ENCODE results near the gene SLC11A2. TPM values are rescaled to one million over a fixed set of nuclear protein-coding genes. Genes with fewer than 3 reads are reported as not detected.

SLC11A2 gene
- total RNA-seq, 1 experiment from 2014 or later, result 47.9 TPM

DNA sequence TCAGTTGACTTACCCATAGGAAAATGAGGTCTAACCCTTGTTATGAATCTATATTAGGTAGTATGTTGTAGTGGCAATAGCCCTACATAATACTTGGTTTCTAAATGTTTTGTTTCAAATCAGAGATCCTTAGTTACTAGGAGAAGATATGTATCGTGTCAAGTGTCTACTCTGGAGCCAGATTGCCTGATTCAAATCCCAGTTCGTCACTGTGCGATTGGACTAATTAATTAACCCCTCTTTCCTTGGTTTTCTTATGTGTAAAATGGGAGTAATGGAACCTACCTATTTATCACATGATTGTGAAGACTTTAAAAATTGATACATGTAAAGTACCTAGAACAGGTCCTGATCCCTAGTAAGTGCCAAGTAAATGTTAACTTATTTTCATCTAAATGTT is 23.3 kb upstream of the SLC11A2 start:
- Histone ChIP-seq H4K20me1 (ENCODE audit: control insufficient read depth, insufficient read depth, insufficient read length) (no peaks in the 10 kb centered on the region), H3K27ac (ENCODE audit: insufficient read length, low read depth, low read length) (no peak overlapping the region), H2BK120ac (ENCODE audit: low read depth, low read length, poor library complexity, severe bottlenecking) (no peak overlapping the region), H4K8ac (replicated peaks; ENCODE audit: insufficient read length, low read depth, low read length) (no peak overlapping the region), H3K56ac (ENCODE audit: insufficient read length, low read depth, low read length) (no peak overlapping the region), H4K5ac (ENCODE audit: insufficient read length, low read depth, low read length) (no peak overlapping the region), H3K27me3 (ENCODE audit: insufficient read depth, low read length) (no peaks in the 10 kb centered on the region), H4K91ac (ENCODE audit: insufficient read length, low read depth, low read length) (no peak overlapping the region), H2BK20ac (ENCODE audit: low read depth, low read length, poor library complexity, severe bottlenecking) (no peak overlapping the region), H3T11ph (ENCODE audit: low read length) (no peak overlapping the region), H3K23ac (ENCODE audit: insufficient read length, low read depth, low read length) (no peak overlapping the region), H3K23me2 (ENCODE audit: insufficient read length, low read depth, low read length, poor library complexity, severe bottlenecking) (peaks cover 6% of the 10 kb centered on the region), H2BK12ac (ENCODE audit: insufficient read length, low read depth, low read length) (no peak overlapping the region), H3K4me1 (ENCODE audit: insufficient read depth, low read length) (0 out of 2 replicates have a peak, but pooled peaks cover 2% of the 10 kb centered on the region), H3K9ac (ENCODE audit: extremely low read depth, insufficient read length, low read length) (no peak overlapping the region), H3K18ac (ENCODE audit: insufficient read length, low read depth, low read length) (no peak overlapping the region), H2AK5ac (ENCODE audit: insufficient read length, low read length) (no peak overlapping the region), H2BK15ac (ENCODE audit: low read depth, low read length) (no peak overlapping the region), H2AFZ (ENCODE audit: low read length) (no peak overlapping the region), H2BK5ac (ENCODE audit: insufficient read length, low read length) (no peak overlapping the region), H3K4ac (ENCODE audit: low read depth, low read length) (no peak overlapping the region), H3K14ac (ENCODE audit: insufficient read depth, low read length) (no peak overlapping the region), H3K9me3 (ENCODE audit: control insufficient read depth, low read depth, low read length) (no peaks in the 10 kb centered on the region), H3K79me1 (ENCODE audit: insufficient read depth, low read depth, low read length, poor library complexity, severe bottlenecking) (no peaks in the 10 kb centered on the region), H3K79me2 (ENCODE audit: insufficient read depth, low read length) (no peaks in the 10 kb centered on the region), H3K4me2 (ENCODE audit: insufficient read depth, insufficient read length, low read length) (peak overlapping the region; percentile 92)
- no peak overlapping the region for H3K27ac Mint-ChIP-seq
- peak overlapping the region; percentile 88 to 94; a peak in 4 of 5 replicates for H3K4me3 Mint-ChIP-seq
- WGBS (ENCODE audit: extremely low coverage, insufficient read length, low lambda C conversion rate), result no CpG with 5 or more reads among the region's 3 CpGs
- peaks cover 11 to 16% of the 10 kb centered on the region in 2 experiments for H3K4me1 Mint-ChIP-seq
- H3K36me3 Mint-ChIP-seq (ENCODE audit: insufficient read depth in 1 of 3, low read depth in 3 of 3), result peaks cover 11 to 21% (median 20%) of the 10 kb centered on the region in 3 experiments; a peak in 6 of 7 replicates
- no peak for TF ChIP-seq CTCF (conservative IDR thresholded peaks at IDR 0.05)
- H3K9me3 Mint-ChIP-seq, result no peaks in the 10 kb centered on the region; a peak in 1 of 5 replicates
- H3K27me3 Mint-ChIP-seq (ENCODE audit: low read depth), result no peaks in the 10 kb centered on the region
- no peak for DNase-seq

Data from H9 (cell line).